ENCODE data around the gene TMEM185B.

TMEM185B gene

GRCh38 chr2:120195553-120195952, 27.6 kb downstream of the TMEM185B start:
- no peaks in the 10 kb centered on the region for H3K27me3 ChIP-seq (ENCODE audit: control insufficient read depth, insufficient read depth, low read length)
- no peak overlapping the region for H3K4me3 ChIP-seq (ENCODE audit: low read length)
- no peaks in the 10 kb centered on the region for H3K9me3 ChIP-seq (replicated peaks; ENCODE audit: low read length)
- H3K36me3 ChIP-seq (ENCODE audit: insufficient read depth, low read length): no peaks in the 10 kb centered on the region
- no peak overlapping the region for H3K9ac ChIP-seq (ENCODE audit: low read depth, low read length)
- H3K4me1 ChIP-seq (ENCODE audit: control insufficient read depth, insufficient read depth, low read length): no peaks in the 10 kb centered on the region
- no peak overlapping the region for H3K4me2 ChIP-seq (ENCODE audit: low read length)

GRCh38 chr2:120192280-120192679, 30.9 kb downstream of the TMEM185B start:
- Histone ChIP-seq H3K9ac (ENCODE audit: low read depth, low read length) (no peak overlapping the region), H3K4me2 (ENCODE audit: low read length) (no peak overlapping the region), H3K4me1 (ENCODE audit: control insufficient read depth, insufficient read depth, low read length) (no peaks in the 10 kb centered on the region), H3K36me3 (ENCODE audit: insufficient read depth, low read length) (no peaks in the 10 kb centered on the region), H3K27me3 (ENCODE audit: control insufficient read depth, insufficient read depth, low read length) (no peaks in the 10 kb centered on the region), H3K9me3 (replicated peaks; ENCODE audit: low read length) (no peaks in the 10 kb centered on the region), H3K4me3 (ENCODE audit: low read length) (no peak overlapping the region)

- Histone ChIP-seq H3K9me3 (replicated peaks; ENCODE audit: low read length) (no peaks in the 10 kb centered on the region), H3K9ac (ENCODE audit: low read depth, low read length) (no peak overlapping the region), H3K27me3 (ENCODE audit: control insufficient read depth, insufficient read depth, low read length) (no peaks in the 10 kb centered on the region), H3K36me3 (ENCODE audit: insufficient read depth, low read length) (no peaks in the 10 kb centered on the region), H3K4me2 (ENCODE audit: low read length) (no peak overlapping the region), H3K4me3 (ENCODE audit: low read length) (no peak overlapping the region), H3K4me1 (ENCODE audit: control insufficient read depth, insufficient read depth, low read length) (no peaks in the 10 kb centered on the region)
Measured at GRCh38 chr2:120189189-120189588, 34.0 kb downstream of the TMEM185B start.

GRCh38 chr2:120182019-120182560, 41.1 kb downstream of the TMEM185B start:
- H3K4me1 ChIP-seq (ENCODE audit: control insufficient read depth, insufficient read depth, low read length): no peaks in the 10 kb centered on the region
- no peak overlapping the region for H3K9ac ChIP-seq (ENCODE audit: low read depth, low read length)
- H3K9me3 ChIP-seq (replicated peaks; ENCODE audit: low read length): no peaks in the 10 kb centered on the region
- no peaks in the 10 kb centered on the region for H3K36me3 ChIP-seq (ENCODE audit: insufficient read depth, low read length)
- no peak overlapping the region for H3K4me2 ChIP-seq (ENCODE audit: low read length)
- H3K27me3 ChIP-seq (ENCODE audit: control insufficient read depth, insufficient read depth, low read length): no peaks in the 10 kb centered on the region
- no peak overlapping the region for H3K4me3 ChIP-seq (ENCODE audit: low read length)

GRCh38 chr2:120180066-120180465, 43.1 kb downstream of the TMEM185B start:
- H3K36me3 ChIP-seq (ENCODE audit: insufficient read depth, low read length): no peaks in the 10 kb centered on the region
- H3K4me1 ChIP-seq (ENCODE audit: control insufficient read depth, insufficient read depth, low read length): no peaks in the 10 kb centered on the region
- no peak overlapping the region for H3K4me2 ChIP-seq (ENCODE audit: low read length)

GRCh38 chr2:120179396-120179795, 43.8 kb downstream of the TMEM185B start:
- Histone ChIP-seq H3K4me1 (ENCODE audit: control insufficient read depth, insufficient read depth, low read length) (peaks cover 4% of the 10 kb centered on the region), H3K9ac (ENCODE audit: low read depth, low read length) (no peak overlapping the region), H3K36me3 (ENCODE audit: insufficient read depth, low read length) (no peaks in the 10 kb centered on the region), H3K4me3 (ENCODE audit: low read length) (no peak overlapping the region), H3K4me2 (ENCODE audit: low read length) (no peak overlapping the region), H3K9me3 (replicated peaks; ENCODE audit: low read length) (no peaks in the 10 kb centered on the region), H3K27me3 (ENCODE audit: control insufficient read depth, insufficient read depth, low read length) (no peaks in the 10 kb centered on the region)

More at GRCh38 chr2:120180066-120180465, 43.1 kb downstream of the TMEM185B start:
- no peak overlapping the region for H3K4me3 ChIP-seq (ENCODE audit: low read length)
- no peaks in the 10 kb centered on the region for H3K9me3 ChIP-seq (replicated peaks; ENCODE audit: low read length)
- no peak overlapping the region for H3K9ac ChIP-seq (ENCODE audit: low read depth, low read length)
- H3K27me3 ChIP-seq (ENCODE audit: control insufficient read depth, insufficient read depth, low read length): no peaks in the 10 kb centered on the region

GRCh38 chr2:120177973-120178372, 45.2 kb downstream of the TMEM185B start:
- Histone ChIP-seq H3K4me2 (ENCODE audit: low read length) (no peak overlapping the region), H3K4me1 (ENCODE audit: control insufficient read depth, insufficient read depth, low read length) (peaks cover 4% of the 10 kb centered on the region), H3K9ac (ENCODE audit: low read depth, low read length) (no peak overlapping the region), H3K27me3 (ENCODE audit: control insufficient read depth, insufficient read depth, low read length) (no peaks in the 10 kb centered on the region), H3K36me3 (ENCODE audit: insufficient read depth, low read length) (no peaks in the 10 kb centered on the region), H3K9me3 (replicated peaks; ENCODE audit: low read length) (no peaks in the 10 kb centered on the region), H3K4me3 (ENCODE audit: low read length) (no peak overlapping the region)

- no peaks in the 10 kb centered on the region for H3K9me3 ChIP-seq (replicated peaks; ENCODE audit: low read length)
- H3K4me1 ChIP-seq (ENCODE audit: control insufficient read depth, insufficient read depth, low read length): peaks cover 4% of the 10 kb centered on the region
- H3K4me2 ChIP-seq (ENCODE audit: low read length): no peak overlapping the region
- no peak overlapping the region for H3K4me3 ChIP-seq (ENCODE audit: low read length)
- no peaks in the 10 kb centered on the region for H3K27me3 ChIP-seq (ENCODE audit: control insufficient read depth, insufficient read depth, low read length)
- no peaks in the 10 kb centered on the region for H3K36me3 ChIP-seq (ENCODE audit: insufficient read depth, low read length)
- no peak overlapping the region for H3K9ac ChIP-seq (ENCODE audit: low read depth, low read length)
Measured at GRCh38 chr2:120177001-120177621, 46.1 kb downstream of the TMEM185B start.

- Histone ChIP-seq H3K4me2 (ENCODE audit: low read length) (no peak overlapping the region), H3K9me3 (replicated peaks; ENCODE audit: low read length) (no peaks in the 10 kb centered on the region), H3K27me3 (ENCODE audit: control insufficient read depth, insufficient read depth, low read length) (no peaks in the 10 kb centered on the region), H3K36me3 (ENCODE audit: insufficient read depth, low read length) (no peaks in the 10 kb centered on the region), H3K9ac (ENCODE audit: low read depth, low read length) (no peak overlapping the region), H3K4me1 (ENCODE audit: control insufficient read depth, insufficient read depth, low read length) (peaks cover 4% of the 10 kb centered on the region), H3K4me3 (ENCODE audit: low read length) (no peak overlapping the region)
Measured at GRCh38 chr2:120176526-120176925, 46.7 kb downstream of the TMEM185B start.

- Histone ChIP-seq H3K4me1 (ENCODE audit: control insufficient read depth, insufficient read depth, low read length) (peaks cover 4% of the 10 kb centered on the region), H3K9me3 (replicated peaks; ENCODE audit: low read length) (no peaks in the 10 kb centered on the region), H3K9ac (ENCODE audit: low read depth, low read length) (no peak overlapping the region), H3K4me2 (ENCODE audit: low read length) (peak overlapping the region; percentile 25), H3K36me3 (ENCODE audit: insufficient read depth, low read length) (no peaks in the 10 kb centered on the region), H3K4me3 (ENCODE audit: low read length) (no peak overlapping the region), H3K27me3 (ENCODE audit: control insufficient read depth, insufficient read depth, low read length) (no peaks in the 10 kb centered on the region)
Measured at GRCh38 chr2:120174963-120175581, 48.1 kb downstream of the TMEM185B start.

Data from skeletal muscle satellite cell (primary cell).